Activated CD4-positive, alpha-beta T cell treated with anti-CD3 and anti-CD28 coated beads for 36 hours (primary cell): ENCODE data around the gene CYP2W1. TPM values are rescaled to one million over a fixed set of nuclear protein-coding genes. Genes with fewer than 3 reads are reported as not detected.

Source experiments
- ATAC-seq: fragments of 200-7000 bp; cut with Tn5 transposase; one replicate; pipeline ENCODE4 v1.10.0; 2021; ENCODE audit warnings: mild to moderate bottlenecking, moderate library complexity
- CTCF ChIA-PET: fragments of 350-600 bp; sonication (Branson Sonifier 250); formaldehyde crosslinking; loops from one replicate; lab custom pipeline; 2021; ENCODE audit warnings: antibody characterized with exemption; lab: Charles Lee
- POLR2A ChIA-PET: fragments of 350-600 bp; sonication (Branson Sonifier 250); formaldehyde crosslinking; loops from one replicate; lab custom pipeline; 2021; ENCODE audit warnings: antibody characterized with exemption, inconsistent platforms; lab: Charles Lee
- DNase-seq: peaks from one replicate; pipeline ENCODE4 v3.0.0-alpha.2; 2020
- H3K27ac Mint-ChIP-seq: one replicate; pipeline ENCODE4 v1.8.0; 2021; ENCODE audit warnings: mixed read lengths
- H3K27me3 Mint-ChIP-seq: one replicate; pipeline ENCODE4 v1.8.0; 2021; ENCODE audit warnings: mixed read lengths
- H3K36me3 Mint-ChIP-seq: one replicate; pipeline ENCODE4 v1.8.0; 2021; ENCODE audit warnings: low read depth, mixed read lengths
- H3K4me1 Mint-ChIP-seq: one replicate; pipeline ENCODE4 v1.8.0; 2021; ENCODE audit warnings: mixed read lengths
- H3K4me3 Mint-ChIP-seq: one replicate; pipeline ENCODE4 v1.8.0; 2021; ENCODE audit warnings: mild to moderate bottlenecking, moderate library complexity, mixed read lengths
- H3K9me3 Mint-ChIP-seq: one replicate; pipeline ENCODE4 v1.8.0; 2021; ENCODE audit warnings: low read depth, mixed read lengths
- intact Hi-C, 2 experiments: fragments of 100-400 bp; cut with DNase I in 1 of 2; cut with micrococcal nuclease in 1 of 2; formaldehyde crosslinking; loops; one replicate each; pipeline versions ENCODE4 v1.14.2 to v1.15.1; 2022 to 2024; cut with DNase I, micrococcal nuclease
- total RNA-seq, 2 experiments: library from RNA; stranded (reverse); gene quantifications; one replicate each; pipeline ENCODE4 v1.2.3, GENCODE V29; 2021

The CYP2W1 gene
- total RNA-seq, 2 experiments from 2014 or later = not detected

DNA sequence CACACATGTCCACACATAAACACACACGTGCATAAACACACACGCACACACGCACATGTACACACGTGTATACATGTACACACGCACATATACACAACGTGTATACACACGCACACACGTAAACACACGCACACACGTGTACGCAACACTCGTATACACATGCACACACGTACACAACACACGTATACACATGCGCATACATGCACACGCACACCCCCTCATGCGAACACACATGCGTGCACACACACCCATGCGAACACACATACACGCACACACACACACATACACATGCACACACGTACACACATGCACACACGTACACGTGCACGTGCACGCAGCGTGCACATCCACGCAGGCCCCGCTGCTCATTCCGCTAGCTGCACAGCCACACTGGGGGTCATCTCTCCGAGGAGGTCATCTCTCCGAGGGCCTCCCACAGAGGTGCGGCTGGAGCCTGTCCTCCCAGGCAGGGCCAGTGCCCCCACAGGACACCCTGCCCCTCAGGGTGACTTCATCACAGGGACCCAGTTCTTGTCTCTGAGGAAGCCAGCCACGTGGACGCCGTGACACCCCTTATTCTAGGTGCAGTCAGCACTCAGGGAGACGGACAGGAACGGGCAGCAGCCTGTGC is 25.9 kb downstream of the CYP2W1 start:
- intact Hi-C loops = no loop called here
- no peak overlapping the region for H3K4me3 Mint-ChIP-seq
- H3K9me3 Mint-ChIP-seq = no peaks in the 10 kb centered on the region
- DNase-seq = no peak
- ChIA-PET CTCF (no interaction called here), POLR2A (no interaction called here)
- H3K27ac Mint-ChIP-seq = no peak overlapping the region
- peaks cover 6% of the 10 kb centered on the region for H3K36me3 Mint-ChIP-seq
- peaks cover 6% of the 10 kb centered on the region for H3K4me1 Mint-ChIP-seq
- H3K27me3 Mint-ChIP-seq = no peaks in the 10 kb centered on the region
- no peak for ATAC-seq

DNA sequence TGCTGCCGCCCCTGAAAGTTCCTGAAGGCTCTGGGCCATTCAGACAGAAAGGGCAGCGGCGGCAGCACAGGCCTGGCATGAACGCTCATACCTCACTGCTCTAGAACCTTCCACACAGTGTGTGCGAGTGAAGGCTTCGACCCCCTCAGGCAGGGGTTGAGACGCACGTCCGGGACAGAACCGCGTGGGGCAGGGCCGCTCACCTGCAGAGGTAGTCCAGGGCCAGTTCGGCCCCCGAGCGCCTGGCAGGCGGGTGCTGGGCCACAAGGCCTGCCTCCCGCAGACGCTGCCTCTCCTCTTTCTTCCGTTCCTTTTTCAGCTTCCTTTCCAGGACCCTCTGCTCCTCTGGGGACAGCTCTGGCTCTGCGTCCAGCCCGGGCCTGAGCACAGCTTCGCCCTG is 26.8 kb downstream of the CYP2W1 start:
- Mint-ChIP-seq H3K27me3 (no peaks in the 10 kb centered on the region), H3K36me3 (peaks cover 5% of the 10 kb centered on the region), H3K9me3 (no peaks in the 10 kb centered on the region), H3K4me3 (no peak overlapping the region), H3K27ac (no peak overlapping the region), H3K4me1 (peaks cover 6% of the 10 kb centered on the region)
- ChIA-PET CTCF (no interaction called here), POLR2A (no interaction called here)
- DNase-seq (no peak), ATAC-seq (no peak)
- intact Hi-C loops = no loop called here

DNA sequence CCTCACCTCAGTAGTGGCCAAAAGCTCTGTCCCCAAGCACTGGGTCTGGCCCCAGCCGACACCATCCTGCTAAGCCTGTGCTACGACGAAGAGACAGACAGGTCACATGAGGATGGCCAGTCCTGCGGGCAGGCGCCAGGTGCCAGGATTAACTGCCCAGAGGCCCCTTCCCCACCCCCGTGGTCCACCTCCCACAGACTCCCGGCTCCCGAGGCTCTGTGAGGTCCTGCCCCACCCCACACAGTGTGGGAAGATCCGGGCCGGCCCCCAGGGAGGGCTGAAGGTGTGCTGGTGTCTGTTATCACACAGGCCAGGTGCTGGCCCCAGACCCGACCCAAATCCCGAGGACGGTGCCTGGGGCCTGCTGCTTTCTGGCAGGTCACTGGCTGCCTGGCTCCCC is 27.2 kb downstream of the CYP2W1 start:
- intact Hi-C loops = no loop called here
- ChIA-PET CTCF (no interaction called here), POLR2A (no interaction called here)
- Mint-ChIP-seq H3K36me3 (peaks cover 5% of the 10 kb centered on the region), H3K27me3 (no peaks in the 10 kb centered on the region), H3K4me1 (peaks cover 6% of the 10 kb centered on the region), H3K9me3 (no peaks in the 10 kb centered on the region), H3K27ac (no peak overlapping the region), H3K4me3 (no peak overlapping the region)
- DNase-seq (no peak), ATAC-seq (no peak)

DNA sequence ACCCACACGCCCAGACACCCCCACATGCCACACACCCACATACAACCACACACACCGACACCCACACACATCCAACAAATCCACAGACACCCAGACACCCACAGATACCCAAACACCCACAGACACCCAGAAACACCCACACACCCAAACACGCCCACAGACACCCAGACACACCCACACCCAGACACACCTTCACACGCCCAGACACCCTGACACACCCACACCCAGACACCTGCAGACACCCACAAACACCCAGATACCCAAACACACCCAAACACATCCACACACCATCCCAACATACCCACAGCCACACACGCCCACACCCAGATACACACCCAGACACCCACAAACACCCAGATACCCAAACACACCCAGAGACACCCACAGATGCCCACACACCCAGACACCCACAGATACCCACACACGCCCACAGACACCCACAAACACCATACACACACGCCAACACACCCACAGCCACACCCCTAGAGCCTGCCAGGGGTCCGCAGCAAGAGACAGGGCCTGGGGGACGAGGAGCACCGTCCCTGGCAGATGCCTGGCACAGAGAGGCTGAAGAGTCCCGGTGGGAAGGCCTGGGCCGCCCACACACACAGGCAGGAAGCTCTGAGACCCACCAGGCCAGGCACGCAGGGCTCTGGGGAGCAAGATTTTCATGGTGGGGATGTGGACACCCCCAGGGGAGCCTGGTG is 28.5 kb downstream of the CYP2W1 start:
- Mint-ChIP-seq H3K4me3 (no peak overlapping the region), H3K36me3 (peaks cover 5% of the 10 kb centered on the region), H3K9me3 (no peaks in the 10 kb centered on the region), H3K27ac (peak overlapping the region; percentile 31), H3K4me1 (peaks cover 6% of the 10 kb centered on the region), H3K27me3 (no peaks in the 10 kb centered on the region)
- DNase-seq (no peak), ATAC-seq (no peak)
- intact Hi-C loops = no loop called here
- ChIA-PET CTCF (interaction anchor here (0.7 kb wide), 1 partner anchor 33 kb away, joined by 3 read pairs; the partner anchor contains the start of gene GPR146), POLR2A (no interaction called here)

DNA sequence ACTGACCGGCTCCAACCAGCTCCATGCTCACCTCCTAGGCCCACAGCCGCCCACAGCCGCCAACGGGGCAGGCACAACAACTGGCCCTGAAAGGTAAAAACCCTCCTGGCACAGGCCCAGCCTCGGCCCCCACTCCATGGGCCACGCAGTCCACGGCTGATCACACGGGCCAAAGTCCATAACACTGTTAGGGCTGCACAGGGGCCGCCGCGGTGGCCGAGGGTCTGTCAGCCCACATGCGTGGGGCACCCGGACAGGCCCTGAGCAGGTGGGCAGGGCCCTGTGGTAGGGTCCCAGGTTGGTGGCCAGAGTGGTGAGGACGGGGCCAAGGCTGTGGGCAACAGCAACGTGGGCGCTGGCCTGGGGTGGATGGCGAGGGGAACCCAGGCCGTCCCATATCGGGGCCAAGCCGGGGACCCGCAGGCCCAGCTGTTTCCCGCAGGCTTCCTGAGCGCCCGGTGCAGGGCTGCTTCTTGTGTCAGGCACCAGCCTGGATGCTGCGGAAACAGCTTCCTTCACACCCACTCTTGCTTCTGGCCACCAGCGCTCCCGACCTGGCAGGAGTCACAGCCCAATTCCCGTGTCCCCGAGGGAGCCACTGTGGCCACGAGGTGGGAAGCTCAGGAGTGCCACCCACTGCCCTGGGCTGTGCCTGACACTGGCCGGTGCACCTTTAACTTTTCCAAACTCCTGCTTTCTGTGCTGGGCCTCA is 29.2 kb downstream of the CYP2W1 start:
- Mint-ChIP-seq H3K9me3 (no peaks in the 10 kb centered on the region), H3K27ac (no peak overlapping the region), H3K4me1 (peaks cover 6% of the 10 kb centered on the region), H3K4me3 (no peak overlapping the region), H3K36me3 (peaks cover 5% of the 10 kb centered on the region), H3K27me3 (no peaks in the 10 kb centered on the region)
- ChIA-PET CTCF (interaction anchor here (0.7 kb wide), 1 partner anchor 32 kb away, joined by 3 read pairs; the partner anchor contains the start of gene GPR146), POLR2A (no interaction called here)
- no peak for DNase-seq
- ATAC-seq = peak; percentile 13
- intact Hi-C loops = no loop called here

DNA sequence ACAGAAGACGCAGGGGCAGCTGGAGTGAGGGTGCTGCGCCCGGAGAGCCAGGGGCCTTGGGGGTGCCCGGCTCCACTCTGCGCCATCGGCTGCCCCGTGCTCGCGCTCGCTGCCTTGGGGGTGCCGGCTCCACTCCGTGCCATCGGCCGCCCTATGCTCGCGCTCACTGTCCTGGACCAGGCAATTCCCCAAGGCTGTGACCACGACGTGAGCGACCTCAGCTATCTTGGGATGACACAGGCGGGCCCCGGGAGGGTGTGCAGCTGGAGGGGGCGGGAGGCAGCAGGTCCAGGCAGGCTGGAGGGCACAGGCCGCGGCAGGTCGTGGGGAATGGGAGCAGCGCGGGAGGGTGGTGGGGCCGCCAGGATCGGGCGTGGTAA is 29.7 kb downstream of the CYP2W1 start:
- peak; percentile 9 for ATAC-seq
- intact Hi-C loops = no loop called here
- no peaks in the 10 kb centered on the region for H3K9me3 Mint-ChIP-seq
- POLR2A ChIA-PET = no interaction called here
- H3K27ac Mint-ChIP-seq = no peak overlapping the region
- H3K36me3 Mint-ChIP-seq = peaks cover 5% of the 10 kb centered on the region
- no peaks in the 10 kb centered on the region for H3K27me3 Mint-ChIP-seq
- H3K4me3 Mint-ChIP-seq = no peak overlapping the region
- H3K4me1 Mint-ChIP-seq = peaks cover 6% of the 10 kb centered on the region
- CTCF ChIA-PET = no interaction called here
- no peak for DNase-seq

DNA sequence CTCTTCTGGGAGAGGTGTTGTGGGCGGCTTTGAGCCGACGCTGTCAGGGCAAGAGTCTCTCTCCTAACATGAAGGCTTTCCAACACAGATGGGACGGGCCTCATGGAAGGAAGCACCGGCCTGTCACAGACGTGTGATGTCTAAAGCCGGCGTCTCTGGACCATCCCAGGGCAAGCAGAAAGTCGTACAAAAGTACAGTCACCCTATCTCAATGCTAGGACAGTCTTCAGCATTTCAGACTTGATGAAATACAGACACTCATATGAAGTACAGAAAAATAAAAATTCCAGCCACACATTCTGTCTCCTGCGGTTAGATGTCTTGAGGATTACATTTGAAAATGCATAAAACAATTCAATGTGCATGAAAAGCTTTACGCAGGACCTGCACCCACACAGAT is 30.6 kb downstream of the CYP2W1 start:
- DNase-seq (no peak), ATAC-seq (no peak)
- H3K36me3 Mint-ChIP-seq = peaks cover 6% of the 10 kb centered on the region
- intact Hi-C loops = no loop called here
- no peak overlapping the region for H3K4me3 Mint-ChIP-seq
- peaks cover 8% of the 10 kb centered on the region for H3K4me1 Mint-ChIP-seq
- no peaks in the 10 kb centered on the region for H3K27me3 Mint-ChIP-seq
- CTCF ChIA-PET = no interaction called here
- no peaks in the 10 kb centered on the region for H3K9me3 Mint-ChIP-seq
- POLR2A ChIA-PET = no interaction called here
- H3K27ac Mint-ChIP-seq = no peak overlapping the region

DNA sequence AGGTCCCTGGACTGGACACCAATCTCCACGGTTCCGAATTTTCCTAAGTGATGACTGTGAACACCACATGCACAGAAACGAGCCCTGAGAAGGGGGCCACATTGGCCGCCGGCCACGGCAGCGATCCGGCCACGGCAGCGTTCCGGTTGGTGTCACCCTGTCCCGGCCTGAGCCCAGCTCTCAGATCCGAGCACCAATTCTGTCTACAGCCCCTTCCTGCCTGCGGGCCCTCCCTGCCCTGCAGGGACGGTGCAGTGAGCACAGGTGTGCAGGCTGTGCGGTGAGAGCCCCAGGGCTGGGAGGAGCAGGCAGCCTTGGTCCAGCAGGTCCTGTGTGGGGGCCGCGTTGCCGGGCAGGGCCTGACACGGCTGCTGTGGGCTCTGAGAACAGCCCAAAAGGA is 31.7 kb downstream of the CYP2W1 start:
- DNase-seq = no peak
- POLR2A ChIA-PET = no interaction called here
- Mint-ChIP-seq H3K36me3 (peaks cover 3% of the 10 kb centered on the region), H3K27ac (no peak overlapping the region), H3K27me3 (no peaks in the 10 kb centered on the region), H3K9me3 (no peaks in the 10 kb centered on the region), H3K4me3 (no peak overlapping the region), H3K4me1 (peaks cover 8% of the 10 kb centered on the region)
- CTCF ChIA-PET = no interaction called here
- intact Hi-C loops = no loop called here
- ATAC-seq = no peak

GRCh38 chr7:1015196-1016121 is 32.5 kb downstream of the CYP2W1 start:
- no peaks in the 10 kb centered on the region for H3K27me3 Mint-ChIP-seq
- H3K4me1 Mint-ChIP-seq = peaks cover 8% of the 10 kb centered on the region
- POLR2A ChIA-PET = no interaction called here
- no peak overlapping the region for H3K4me3 Mint-ChIP-seq
- H3K27ac Mint-ChIP-seq = no peak overlapping the region
- ATAC-seq = no peak
- CTCF ChIA-PET = no interaction called here
- no peak for DNase-seq
- H3K9me3 Mint-ChIP-seq = no peaks in the 10 kb centered on the region
- peaks cover 3% of the 10 kb centered on the region for H3K36me3 Mint-ChIP-seq
- intact Hi-C loops = no loop called here

DNA sequence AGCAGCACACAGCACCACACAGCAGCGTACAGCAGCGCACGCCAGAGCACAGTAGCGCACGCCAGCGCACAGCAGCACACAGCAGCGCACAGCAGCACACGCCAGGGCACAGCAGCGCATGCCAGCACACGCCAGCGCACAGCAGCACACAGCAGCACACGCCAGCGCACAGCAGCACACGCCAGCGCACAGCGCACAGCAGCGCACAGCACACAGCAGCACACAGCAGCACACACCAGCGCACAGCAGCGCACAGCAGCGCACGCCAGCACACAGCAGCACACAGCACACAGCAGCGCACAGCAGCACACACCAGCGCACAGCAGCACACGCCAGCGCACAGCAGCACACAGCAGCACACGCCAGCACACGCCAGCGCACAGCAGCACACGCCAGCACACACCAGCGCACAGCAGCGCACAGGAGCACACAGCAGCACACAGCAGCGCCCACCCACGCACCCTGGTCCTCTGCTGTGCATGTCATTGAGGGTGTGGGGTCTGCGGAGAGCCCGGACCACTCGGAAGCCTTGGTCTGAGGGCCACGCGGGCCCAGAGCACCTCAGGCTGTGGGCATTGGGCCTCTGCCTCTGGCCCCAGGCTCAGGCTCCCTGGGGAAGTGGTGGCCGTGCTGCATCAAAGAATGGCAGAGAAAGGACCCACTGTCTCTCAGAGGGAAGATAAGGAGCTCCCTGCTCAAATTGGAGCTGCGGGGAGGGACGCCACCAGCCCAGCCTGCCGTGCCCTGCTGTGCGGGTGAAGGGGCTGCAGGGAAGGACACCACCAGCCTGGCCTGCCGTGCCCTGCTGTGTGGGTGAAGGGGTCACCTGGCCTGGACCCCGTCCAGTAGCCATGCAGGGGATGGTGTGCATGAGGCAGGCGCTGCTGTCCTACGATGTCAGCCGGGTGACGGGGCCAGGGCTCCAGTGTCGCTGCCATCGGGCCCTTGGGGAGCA is 33.9 kb downstream of the CYP2W1 start:
- no peak overlapping the region for H3K4me3 Mint-ChIP-seq
- intact Hi-C loops = no loop called here
- no peak for ATAC-seq
- H3K9me3 Mint-ChIP-seq = peaks cover 2% of the 10 kb centered on the region
- H3K36me3 Mint-ChIP-seq = peaks cover 10% of the 10 kb centered on the region
- POLR2A ChIA-PET = no interaction called here
- no peak for DNase-seq
- H3K4me1 Mint-ChIP-seq = peaks cover 2% of the 10 kb centered on the region
- CTCF ChIA-PET = no interaction called here
- no peaks in the 10 kb centered on the region for H3K27me3 Mint-ChIP-seq
- H3K27ac Mint-ChIP-seq = no peak overlapping the region
